Measurements from ENCODE around the gene NLK. TPM values are rescaled to one million over a fixed set of nuclear protein-coding genes. Genes with fewer than 3 reads are reported as not detected.

The NLK gene
- total RNA-seq, 1 donor from 2014 or later = 30.6 TPM

DNA sequence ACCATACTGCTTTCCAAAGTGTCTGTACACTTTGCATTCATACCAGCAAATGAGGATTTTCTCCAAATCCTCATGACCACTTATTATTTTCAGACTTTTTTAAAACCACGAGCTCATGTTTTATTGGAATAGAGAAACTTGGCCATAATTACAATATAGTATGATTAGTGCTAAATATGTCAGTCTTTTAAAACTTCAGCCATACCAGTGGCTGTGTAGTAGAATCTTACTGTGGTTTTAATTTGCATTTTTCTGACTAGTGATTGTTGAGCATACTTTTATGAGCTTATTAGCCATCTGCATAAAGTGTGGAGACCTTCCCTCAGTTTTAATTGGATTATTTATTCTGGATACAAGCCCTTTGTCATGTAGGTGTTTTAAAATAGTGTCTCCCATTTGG is 57.8 kb downstream of the NLK start:
- FAIRE-seq = no peak
- Histone ChIP-seq H3K4me3 (ENCODE audit: insufficient read depth, low read depth, low read length) (no peak overlapping the region), H3K9ac (ENCODE audit: low read length) (no peak overlapping the region), H4K20me1 (ENCODE audit: insufficient read depth, low read length) (peaks cover 60% of the 10 kb centered on the region), H3K36me3 (ENCODE audit: insufficient read depth, low read length) (no peaks in the 10 kb centered on the region), H3K27me3 (ENCODE audit: insufficient read depth, low read length) (no peaks in the 10 kb centered on the region), H3K27ac (ENCODE audit: low read depth, low read length) (no peak overlapping the region), H2AFZ (ENCODE audit: low read depth, low read length) (no peak overlapping the region), H3K4me2 (ENCODE audit: low read length) (no peak overlapping the region), H3K79me2 (ENCODE audit: insufficient read depth, low read length) (peaks cover 88% of the 10 kb centered on the region), H3K4me1 (ENCODE audit: insufficient read depth, low read length) (no peaks in the 10 kb centered on the region), H3K9me3 (ENCODE audit: insufficient read depth, low read depth, low read length) (no peaks in the 10 kb centered on the region)
- H3K27ac Mint-ChIP-seq (ENCODE audit: unreplicated experiment) = no peak overlapping the region
- no peak overlapping the region for H3K4me3 Mint-ChIP-seq (ENCODE audit: unreplicated experiment)
- no peaks in the 10 kb centered on the region for H3K4me1 Mint-ChIP-seq (ENCODE audit: low read depth, unreplicated experiment)
- H3K36me3 Mint-ChIP-seq (ENCODE audit: low read depth, unreplicated experiment) = no peaks in the 10 kb centered on the region
- DNase-seq (ENCODE audit: low read depth) = no peak
- TF ChIP-seq, protein P1, sequence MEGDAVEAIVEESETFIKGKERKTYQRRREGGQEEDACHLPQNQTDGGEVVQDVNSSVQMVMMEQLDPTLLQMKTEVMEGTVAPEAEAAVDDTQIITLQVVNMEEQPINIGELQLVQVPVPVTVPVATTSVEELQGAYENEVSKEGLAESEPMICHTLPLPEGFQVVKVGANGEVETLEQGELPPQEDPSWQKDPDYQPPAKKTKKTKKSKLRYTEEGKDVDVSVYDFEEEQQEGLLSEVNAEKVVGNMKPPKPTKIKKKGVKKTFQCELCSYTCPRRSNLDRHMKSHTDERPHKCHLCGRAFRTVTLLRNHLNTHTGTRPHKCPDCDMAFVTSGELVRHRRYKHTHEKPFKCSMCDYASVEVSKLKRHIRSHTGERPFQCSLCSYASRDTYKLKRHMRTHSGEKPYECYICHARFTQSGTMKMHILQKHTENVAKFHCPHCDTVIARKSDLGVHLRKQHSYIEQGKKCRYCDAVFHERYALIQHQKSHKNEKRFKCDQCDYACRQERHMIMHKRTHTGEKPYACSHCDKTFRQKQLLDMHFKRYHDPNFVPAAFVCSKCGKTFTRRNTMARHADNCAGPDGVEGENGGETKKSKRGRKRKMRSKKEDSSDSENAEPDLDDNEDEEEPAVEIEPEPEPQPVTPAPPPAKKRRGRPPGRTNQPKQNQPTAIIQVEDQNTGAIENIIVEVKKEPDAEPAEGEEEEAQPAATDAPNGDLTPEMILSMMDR (IDR thresholded peaks at IDR 0.05; ENCODE audit: insufficient read depth, low read depth, low read length) = no peak
- TF ChIP-seq EZH2 (IDR thresholded peaks at IDR 0.05; ENCODE audit: insufficient read depth, low read length) = no peak
- H3K27me3 Mint-ChIP-seq (ENCODE audit: low read depth, unreplicated experiment) = no peaks in the 10 kb centered on the region
- H3K9me3 Mint-ChIP-seq (ENCODE audit: unreplicated experiment) = no peaks in the 10 kb centered on the region

- H3K36me3 Mint-ChIP-seq (ENCODE audit: low read depth, unreplicated experiment) = no peaks in the 10 kb centered on the region
- DNase-seq (ENCODE audit: low read depth) (no peak), FAIRE-seq (no peak)
- H3K4me1 Mint-ChIP-seq (ENCODE audit: low read depth, unreplicated experiment) = peaks cover 5% of the 10 kb centered on the region
- H3K27ac Mint-ChIP-seq (ENCODE audit: unreplicated experiment) = no peak overlapping the region
- no peak overlapping the region for H3K4me2 ChIP-seq (ENCODE audit: low read length)
- H3K9me3 Mint-ChIP-seq (ENCODE audit: unreplicated experiment) = no peaks in the 10 kb centered on the region
- no peak overlapping the region for H3K27ac ChIP-seq (ENCODE audit: low read depth, low read length)
- H3K36me3 ChIP-seq (ENCODE audit: insufficient read depth, low read length) = no peaks in the 10 kb centered on the region
- no peak overlapping the region for H3K4me3 Mint-ChIP-seq (ENCODE audit: unreplicated experiment)
- H3K9me3 ChIP-seq (ENCODE audit: insufficient read depth, low read depth, low read length) = no peaks in the 10 kb centered on the region
- H2AFZ ChIP-seq (ENCODE audit: low read depth, low read length) = no peak overlapping the region
- H3K27me3 ChIP-seq (ENCODE audit: insufficient read depth, low read length) = no peaks in the 10 kb centered on the region
- H3K4me1 ChIP-seq (ENCODE audit: insufficient read depth, low read length) = no peaks in the 10 kb centered on the region
- H4K20me1 ChIP-seq (ENCODE audit: insufficient read depth, low read length) = peaks cover 61% of the 10 kb centered on the region
- no peak overlapping the region for H3K9ac ChIP-seq (ENCODE audit: low read length)
- TF ChIP-seq, protein P1 (IDR thresholded peaks at IDR 0.05; ENCODE audit: insufficient read depth, low read depth, low read length) = no peak
- no peak for TF ChIP-seq EZH2 (IDR thresholded peaks at IDR 0.05; ENCODE audit: insufficient read depth, low read length)
- no peaks in the 10 kb centered on the region for H3K27me3 Mint-ChIP-seq (ENCODE audit: low read depth, unreplicated experiment)
- no peak overlapping the region for H3K4me3 ChIP-seq (ENCODE audit: insufficient read depth, low read depth, low read length)
- peaks cover 86% of the 10 kb centered on the region for H3K79me2 ChIP-seq (ENCODE audit: insufficient read depth, low read length)
These were observed 58.5 kb downstream of the NLK start for GRCh38 chr17:28100936-28101335.

- Histone ChIP-seq H2AFZ (ENCODE audit: low read depth, low read length) (no peak overlapping the region), H4K20me1 (ENCODE audit: insufficient read depth, low read length) (peaks cover 52% of the 10 kb centered on the region), H3K4me2 (ENCODE audit: low read length) (no peak overlapping the region), H3K27me3 (ENCODE audit: insufficient read depth, low read length) (no peaks in the 10 kb centered on the region), H3K9ac (ENCODE audit: low read length) (no peak overlapping the region), H3K4me3 (ENCODE audit: insufficient read depth, low read depth, low read length) (no peak overlapping the region), H3K9me3 (ENCODE audit: insufficient read depth, low read depth, low read length) (no peaks in the 10 kb centered on the region), H3K4me1 (ENCODE audit: insufficient read depth, low read length) (no peaks in the 10 kb centered on the region), H3K27ac (ENCODE audit: low read depth, low read length) (no peak overlapping the region), H3K79me2 (ENCODE audit: insufficient read depth, low read length) (peaks cover 80% of the 10 kb centered on the region), H3K36me3 (ENCODE audit: insufficient read depth, low read length) (no peaks in the 10 kb centered on the region)
- Mint-ChIP-seq H3K36me3 (ENCODE audit: low read depth, unreplicated experiment) (no peaks in the 10 kb centered on the region), H3K4me1 (ENCODE audit: low read depth, unreplicated experiment) (peaks cover 5% of the 10 kb centered on the region), H3K27ac (ENCODE audit: unreplicated experiment) (no peak overlapping the region), H3K27me3 (ENCODE audit: low read depth, unreplicated experiment) (no peaks in the 10 kb centered on the region), H3K4me3 (ENCODE audit: unreplicated experiment) (no peak overlapping the region), H3K9me3 (ENCODE audit: unreplicated experiment) (no peaks in the 10 kb centered on the region)
- FAIRE-seq (no peak), DNase-seq (ENCODE audit: low read depth) (no peak)
- TF ChIP-seq, protein P1 (IDR thresholded peaks at IDR 0.05; ENCODE audit: insufficient read depth, low read depth, low read length) = no peak
- TF ChIP-seq EZH2 (IDR thresholded peaks at IDR 0.05; ENCODE audit: insufficient read depth, low read length) = no peak
These were observed 59.4 kb downstream of the NLK start for GRCh38 chr17:28101919-28102318.

Measured in astrocyte (in vitro differentiated cells and primary cell).